HUES48 (cell line): ENCODE data around the gene EFNB1.

ENCODE experiments used
- H3K27ac ChIP-seq: one replicate; pipeline ENCODE4 v1.7.0; 2013; ENCODE audit warnings: low read depth, low read length, inconsistent platforms
- H3K27me3 ChIP-seq: 2 replicates; pipeline ENCODE4 v1.6.1; 2013; ENCODE audit warnings: mild to moderate bottlenecking, low read length; ENCODE audit not compliant: control insufficient read depth, insufficient read depth
- H3K36me3 ChIP-seq: 2 replicates; pipeline ENCODE4 v1.6.1; 2013; ENCODE audit warnings: low read length; ENCODE audit not compliant: control insufficient read depth, insufficient read depth
- H3K4me1 ChIP-seq: 2 replicates; pipeline ENCODE4 v1.6.1; 2013; ENCODE audit warnings: mild to moderate bottlenecking, low read length; ENCODE audit not compliant: control insufficient read depth, insufficient read depth
- H3K4me3 ChIP-seq: 2 replicates; pipeline ENCODE4 v1.5.1; 2013; ENCODE audit warnings: mild to moderate bottlenecking, low read depth, low read length
- H3K9ac ChIP-seq: 2 replicates; pipeline ENCODE4 v1.6.1; 2013; ENCODE audit warnings: mild to moderate bottlenecking, low read depth, low read length, moderate library complexity
- H3K9me3 ChIP-seq: 2 replicates; pipeline ENCODE4 v1.6.1; 2013; ENCODE audit warnings: low read length; ENCODE audit not compliant: control insufficient read depth, insufficient read depth

Gene EFNB1

GRCh38 chrX:68843992-68844391, 15.2 kb downstream of the EFNB1 start:
- Histone ChIP-seq H3K36me3 (0 out of 2 replicates have a peak, but pooled peaks cover 3% of the 10 kb centered on the region), H3K4me3 (no peak overlapping the region), H3K9ac (no peak overlapping the region), H3K27ac (no peak overlapping the region), H3K4me1 (peaks cover 16% of the 10 kb centered on the region), H3K27me3 (peaks cover 15% of the 10 kb centered on the region), H3K9me3 (0 out of 2 replicates have a peak, but pooled peaks cover 9% of the 10 kb centered on the region)

- Histone ChIP-seq H3K36me3 (0 out of 2 replicates have a peak, but pooled peaks cover 3% of the 10 kb centered on the region), H3K9ac (no peak overlapping the region), H3K4me3 (no peak overlapping the region), H3K4me1 (peaks cover 16% of the 10 kb centered on the region), H3K27me3 (peaks cover 17% of the 10 kb centered on the region), H3K27ac (no peak overlapping the region), H3K9me3 (peaks cover 14% of the 10 kb centered on the region; the same call in 1 of the 2 replicates)
Measured at GRCh38 chrX:68844581-68844980, 15.8 kb downstream of the EFNB1 start.

GRCh38 chrX:68846536-68846935, 17.7 kb downstream of the EFNB1 start:
- Histone ChIP-seq H3K27me3 (peaks cover 18% of the 10 kb centered on the region), H3K9me3 (peaks cover 18% of the 10 kb centered on the region; the same call in 1 of the 2 replicates), H3K4me1 (peaks cover 16% of the 10 kb centered on the region), H3K36me3 (no peaks in the 10 kb centered on the region), H3K27ac (peak overlapping the region; percentile 63), H3K9ac (no peak overlapping the region), H3K4me3 (peak overlapping the region; percentile 5; the same call in 1 of the 2 replicates)

- peaks cover 18% of the 10 kb centered on the region; the same call in 1 of the 2 replicates for H3K9me3 ChIP-seq
- H3K27ac ChIP-seq = peak overlapping the region; percentile 49
- H3K27me3 ChIP-seq = peaks cover 18% of the 10 kb centered on the region
- H3K4me3 ChIP-seq = no peak overlapping the region
- no peak overlapping the region for H3K9ac ChIP-seq
- no peaks in the 10 kb centered on the region for H3K36me3 ChIP-seq
- peaks cover 16% of the 10 kb centered on the region for H3K4me1 ChIP-seq
Measured at GRCh38 chrX:68847172-68847571, 18.4 kb downstream of the EFNB1 start.

GRCh38 chrX:68848189-68848940, 19.5 kb downstream of the EFNB1 start:
- H3K27me3 ChIP-seq = peaks cover 18% of the 10 kb centered on the region
- H3K9ac ChIP-seq = no peak overlapping the region
- no peak overlapping the region for H3K27ac ChIP-seq
- H3K9me3 ChIP-seq = peaks cover 18% of the 10 kb centered on the region; the same call in 1 of the 2 replicates
- no peaks in the 10 kb centered on the region for H3K36me3 ChIP-seq
- peaks cover 16% of the 10 kb centered on the region for H3K4me1 ChIP-seq
- no peak overlapping the region for H3K4me3 ChIP-seq

- no peak overlapping the region for H3K9ac ChIP-seq
- peaks cover 18% of the 10 kb centered on the region for H3K27me3 ChIP-seq
- H3K9me3 ChIP-seq = peaks cover 12% of the 10 kb centered on the region; the same call in 1 of the 2 replicates
- peaks cover 22% of the 10 kb centered on the region for H3K4me1 ChIP-seq
- no peak overlapping the region for H3K27ac ChIP-seq
- H3K4me3 ChIP-seq = no peak overlapping the region
- H3K36me3 ChIP-seq = no peaks in the 10 kb centered on the region
Measured at GRCh38 chrX:68851082-68851481, 22.3 kb downstream of the EFNB1 start.

- Histone ChIP-seq H3K36me3 (no peaks in the 10 kb centered on the region), H3K4me3 (no peak overlapping the region), H3K27me3 (peaks cover 18% of the 10 kb centered on the region), H3K4me1 (peaks cover 19% of the 10 kb centered on the region), H3K9me3 (peaks cover 18% of the 10 kb centered on the region; the same call in 1 of the 2 replicates), H3K9ac (no peak overlapping the region), H3K27ac (no peak overlapping the region)
Measured at GRCh38 chrX:68852046-68852445, 23.2 kb downstream of the EFNB1 start.

- Histone ChIP-seq H3K27me3 (peaks cover 4% of the 10 kb centered on the region; the same call in 1 of the 2 replicates), H3K27ac (no peak overlapping the region), H3K9ac (no peak overlapping the region), H3K4me1 (peaks cover 14% of the 10 kb centered on the region), H3K36me3 (no peaks in the 10 kb centered on the region), H3K9me3 (peaks cover 18% of the 10 kb centered on the region; the same call in 1 of the 2 replicates), H3K4me3 (no peak overlapping the region)
Measured at GRCh38 chrX:68853665-68854251, 24.9 kb downstream of the EFNB1 start.

GRCh38 chrX:68865300-68865699, 36.5 kb downstream of the EFNB1 start:
- H3K27ac ChIP-seq = no peak overlapping the region
- H3K27me3 ChIP-seq = no peaks in the 10 kb centered on the region; the same call in 1 of the 2 replicates
- H3K36me3 ChIP-seq = no peaks in the 10 kb centered on the region
- no peak overlapping the region for H3K4me3 ChIP-seq
- H3K4me1 ChIP-seq = peaks cover 10% of the 10 kb centered on the region; the same call in 1 of the 2 replicates
- H3K9me3 ChIP-seq = peaks cover 9% of the 10 kb centered on the region; the same call in 1 of the 2 replicates
- no peak overlapping the region for H3K9ac ChIP-seq

GRCh38 chrX:68865926-68866325, 37.1 kb downstream of the EFNB1 start:
- H3K9ac ChIP-seq = no peak overlapping the region
- H3K27ac ChIP-seq = no peak overlapping the region
- H3K27me3 ChIP-seq = no peaks in the 10 kb centered on the region; the same call in 1 of the 2 replicates
- H3K4me1 ChIP-seq = peaks cover 10% of the 10 kb centered on the region; the same call in 1 of the 2 replicates
- peaks cover 9% of the 10 kb centered on the region; the same call in 1 of the 2 replicates for H3K9me3 ChIP-seq
- no peak overlapping the region for H3K4me3 ChIP-seq
- no peaks in the 10 kb centered on the region for H3K36me3 ChIP-seq
